RWPE2 (cell line): Measurements from ENCODE around the gene PLCL1.

Experiments
- ATAC-seq: fragments of 200-7000 bp; cut with Tn5 transposase; 3 replicates; pipeline ENCODE4 v1.9.1; 2021; ENCODE audit warnings: low read depth
- DNase-seq: peaks from one replicate; pipeline ENCODE4 v3.0.0-alpha.2; 2020; ENCODE audit warnings: low spot score
- H3K27ac ChIP-seq: fragments of 450-650 bp; 2 replicates; pipeline ENCODE4 v1.5.1; 2017; ENCODE audit warnings: mild to moderate bottlenecking; ENCODE audit not compliant: poor library complexity, severe bottlenecking
- H3K27me3 ChIP-seq: fragments of 250-450 bp; sonication (Bioruptor Pico); 2 replicates; pipeline ENCODE4 v1.5.1; 2021; ENCODE audit warnings: mild to moderate bottlenecking, moderate library complexity; ENCODE audit not compliant: insufficient read depth, poor library complexity, severe bottlenecking
- H3K36me3 ChIP-seq: fragments of 250-450 bp; sonication (Bioruptor Pico); 2 replicates; pipeline ENCODE4 v1.5.1; 2020; ENCODE audit warnings: low read depth, mild to moderate bottlenecking, moderate library complexity
- H3K4me1 ChIP-seq: fragments of 250-450 bp; sonication (Bioruptor Pico); 2 replicates; pipeline ENCODE4 v1.5.1; 2021; ENCODE audit warnings: mild to moderate bottlenecking, moderate library complexity; ENCODE audit not compliant: insufficient read depth, poor library complexity, severe bottlenecking
- H3K4me3 ChIP-seq: fragments of 250-450 bp; sonication (Bioruptor Pico); 2 replicates; pipeline ENCODE4 v1.5.1; 2021; ENCODE audit warnings: mild to moderate bottlenecking, moderate library complexity; ENCODE audit not compliant: severe bottlenecking
- H3K9me3 ChIP-seq: fragments of 250-450 bp; sonication (Bioruptor Pico); 2 replicates; pipeline ENCODE4 v1.5.1; 2021; ENCODE audit warnings: mild to moderate bottlenecking, moderate library complexity; ENCODE audit not compliant: severe bottlenecking
- CTCF ChIP-seq: fragments of 450-650 bp; IDR thresholded peaks from one replicate; pipeline ENCODE4 v1.5.1; 2017; ENCODE audit warnings: mild to moderate bottlenecking, moderate library complexity; ENCODE audit not compliant: poor library complexity, severe bottlenecking

PLCL1 gene

GRCh38 chr2:197973772-197974171 lies 169.4 kb downstream of the PLCL1 start:
- ATAC-seq (no peak), DNase-seq (no peak)
- H3K4me3 ChIP-seq, result no peak overlapping the region
- H3K27ac ChIP-seq, result no peak overlapping the region
- TF ChIP-seq CTCF, result no peak
- H3K36me3 ChIP-seq, result no peaks in the 10 kb centered on the region
- no peaks in the 10 kb centered on the region for H3K9me3 ChIP-seq
- H3K27me3 ChIP-seq, result no peaks in the 10 kb centered on the region
- H3K4me1 ChIP-seq, result peaks cover 11% of the 10 kb centered on the region

DNA sequence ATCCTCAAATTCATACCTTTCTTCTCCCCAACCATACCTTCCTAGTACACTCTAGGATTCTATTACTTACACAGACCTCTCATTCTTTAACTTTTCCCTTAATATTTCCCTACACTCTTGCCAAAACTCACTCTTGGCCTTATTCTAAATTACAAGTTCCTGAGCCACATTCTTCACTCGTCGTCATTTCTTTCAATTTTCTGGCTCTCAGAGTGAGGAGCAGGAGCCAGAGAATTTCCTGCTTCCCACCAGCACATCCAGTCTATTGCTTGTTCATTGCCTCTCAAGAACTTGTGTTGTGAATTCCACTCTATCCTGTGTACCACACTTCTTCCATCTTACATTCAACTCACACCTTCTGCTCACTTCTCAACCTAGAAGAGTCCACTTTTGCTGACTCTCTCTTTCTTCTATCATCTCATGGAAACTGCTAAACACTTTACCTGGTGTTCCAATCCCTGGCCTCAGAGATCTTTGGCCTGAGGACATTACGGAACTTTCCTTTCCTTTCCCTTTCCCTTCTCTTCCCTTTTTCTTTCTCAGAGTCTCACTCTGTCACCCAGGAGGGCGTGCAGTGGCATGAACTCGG lies 171.6 kb downstream of the PLCL1 start:
- TF ChIP-seq CTCF, result no peak
- no peaks in the 10 kb centered on the region for H3K9me3 ChIP-seq

GRCh38 chr2:197978971-197979370 lies 174.6 kb downstream of the PLCL1 start:
- H3K4me3 ChIP-seq, result no peak overlapping the region
- ATAC-seq (no peak), DNase-seq (no peak)
- H3K4me1 ChIP-seq, result no peaks in the 10 kb centered on the region
- H3K36me3 ChIP-seq, result no peaks in the 10 kb centered on the region
- no peaks in the 10 kb centered on the region for H3K9me3 ChIP-seq
- H3K27me3 ChIP-seq, result no peaks in the 10 kb centered on the region
- no peak overlapping the region for H3K27ac ChIP-seq
- TF ChIP-seq CTCF, result no peak

More for the DNA sequence above, 171.6 kb downstream of the PLCL1 start:
- H3K27me3 ChIP-seq, result no peaks in the 10 kb centered on the region
- DNase-seq, result no peak
- ATAC-seq, result no peak
- H3K4me1 ChIP-seq, result peaks cover 4% of the 10 kb centered on the region
- H3K4me3 ChIP-seq, result no peak overlapping the region
- H3K36me3 ChIP-seq, result no peaks in the 10 kb centered on the region
- H3K27ac ChIP-seq, result no peak overlapping the region

DNA sequence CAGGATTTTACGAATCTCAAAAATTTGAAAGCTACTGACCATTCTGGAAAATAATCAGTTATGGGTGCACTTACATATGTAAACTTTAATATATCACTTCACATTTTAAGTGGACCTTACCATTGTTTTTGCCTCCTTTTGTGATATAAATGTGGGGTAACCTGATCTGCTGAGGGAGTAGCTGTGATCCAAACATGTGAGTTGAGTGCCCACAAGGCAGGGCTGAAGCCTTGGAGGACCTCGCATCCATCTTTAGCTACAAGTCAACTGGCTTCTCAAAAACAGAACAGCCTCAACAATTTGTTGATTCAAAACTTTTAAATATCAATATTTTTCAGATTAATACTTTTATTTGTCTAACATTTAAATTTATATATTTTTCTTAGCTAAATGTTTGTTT lies 178.2 kb downstream of the PLCL1 start:
- ATAC-seq, result no peak

More for the DNA sequence above, 178.2 kb downstream of the PLCL1 start:
- Histone ChIP-seq H3K36me3 (no peaks in the 10 kb centered on the region), H3K9me3 (no peaks in the 10 kb centered on the region), H3K27me3 (no peaks in the 10 kb centered on the region), H3K27ac (no peak overlapping the region), H3K4me1 (no peaks in the 10 kb centered on the region), H3K4me3 (no peak overlapping the region)
- DNase-seq, result no peak
- TF ChIP-seq CTCF, result no peak
